DND-41 (cell line): ENCODE data around the gene ASPA.

Experiments used
- ATAC-seq: fragments of 200-7000 bp; cut with Tn5 transposase; 3 replicates; pipeline ENCODE4 v1.9.1; 2021; ENCODE audit warnings: low read depth; ENCODE audit not compliant: insufficient read depth
- DNase-seq: peaks from one replicate; pipeline ENCODE4 v3.0.0-alpha.2; 2020
- H2AFZ ChIP-seq: 2 replicates; pipeline ENCODE4 v1.6.0; 2012; ENCODE audit warnings: low read depth, low read length
- H3K27ac ChIP-seq: 2 replicates; pipeline ENCODE4 v1.5.1; 2012; ENCODE audit warnings: low read length, inconsistent platforms
- H3K27me3 ChIP-seq: fragments of 200-600 bp; sonication (generic); 2 replicates; pipeline ENCODE4 v1.6.0; 2012; ENCODE audit warnings: low read length, mild to moderate bottlenecking, inconsistent platforms; ENCODE audit not compliant: insufficient read depth, poor library complexity
- H3K36me3 ChIP-seq: 2 replicates; pipeline ENCODE4 v1.5.1; 2012; ENCODE audit warnings: low read length, inconsistent platforms; ENCODE audit not compliant: insufficient read depth
- H3K4me1 ChIP-seq: 2 replicates; pipeline ENCODE4 v1.5.1; 2012; ENCODE audit warnings: mild to moderate bottlenecking, low read length; ENCODE audit not compliant: insufficient read depth
- H3K4me2 ChIP-seq: 2 replicates; pipeline ENCODE4 v1.6.0; 2012; ENCODE audit warnings: mild to moderate bottlenecking, moderate library complexity, low read length, inconsistent platforms; ENCODE audit not compliant: insufficient read depth
- H3K4me3 ChIP-seq, 2 experiments: fragments of 200-600 bp in 1 of 2; shearing (Covaris generic) in 1 of 2; 2 replicates each; pipeline ENCODE4 v1.5.1; 2012 to 2016; ENCODE audit warnings: inconsistent platforms in 2 of 2, low read length in 2 of 2, mild to moderate bottlenecking in 2 of 2, low read depth in 1 of 2, moderate library complexity in 1 of 2
- H3K79me2 ChIP-seq: 2 replicates; pipeline ENCODE4 v1.6.0; 2012; ENCODE audit warnings: low read length, inconsistent platforms; ENCODE audit not compliant: insufficient read depth
- H3K9ac ChIP-seq: 2 replicates; pipeline ENCODE4 v1.6.0; 2012; ENCODE audit warnings: low read depth, mild to moderate bottlenecking, inconsistent platforms, low read length, moderate library complexity
- H3K9me3 ChIP-seq: 2 replicates; pipeline ENCODE4 v1.5.1; 2012; ENCODE audit warnings: low read length, moderate library complexity, mild to moderate bottlenecking, inconsistent platforms; ENCODE audit not compliant: insufficient read depth, severe bottlenecking
- H4K20me1 ChIP-seq: 2 replicates; pipeline ENCODE4 v1.6.0; 2012; ENCODE audit warnings: low read length; ENCODE audit not compliant: insufficient read depth
- EZH2 ChIP-seq: IDR thresholded peaks from 3 replicates; pipeline ENCODE4 v1.6.1; 2012; ENCODE audit warnings: borderline replicate concordance, low read depth, mild to moderate bottlenecking, moderate library complexity, low read length, inconsistent platforms; ENCODE audit not compliant: severe bottlenecking
- TF ChIP-seq, protein P1 (sequence below): IDR thresholded peaks from 2 replicates; pipeline ENCODE4 v1.5.1; 2012; ENCODE audit warnings: borderline replicate concordance, low read length, moderate library complexity, mild to moderate bottlenecking; ENCODE audit not compliant: poor library complexity, severe bottlenecking; ENCODE audit errors: extremely low read depth

ASPA gene

GRCh38 chr17:3507869-3508268 is 32.1 kb downstream of the ASPA start:
- no peak overlapping the region for H3K9ac ChIP-seq

GRCh38 chr17:3510090-3510489 is 34.3 kb downstream of the ASPA start:
- no peaks in the 10 kb centered on the region for H3K36me3 ChIP-seq
- DNase-seq: no peak
- H2AFZ ChIP-seq: no peak overlapping the region
- no peak overlapping the region for H3K4me2 ChIP-seq
- ATAC-seq: no peak
- no peaks in the 10 kb centered on the region for H3K4me1 ChIP-seq
- H3K27ac ChIP-seq: no peak overlapping the region
- no peak overlapping the region for H3K4me3 ChIP-seq
- no peaks in the 10 kb centered on the region for H4K20me1 ChIP-seq
- TF ChIP-seq, protein P1, sequence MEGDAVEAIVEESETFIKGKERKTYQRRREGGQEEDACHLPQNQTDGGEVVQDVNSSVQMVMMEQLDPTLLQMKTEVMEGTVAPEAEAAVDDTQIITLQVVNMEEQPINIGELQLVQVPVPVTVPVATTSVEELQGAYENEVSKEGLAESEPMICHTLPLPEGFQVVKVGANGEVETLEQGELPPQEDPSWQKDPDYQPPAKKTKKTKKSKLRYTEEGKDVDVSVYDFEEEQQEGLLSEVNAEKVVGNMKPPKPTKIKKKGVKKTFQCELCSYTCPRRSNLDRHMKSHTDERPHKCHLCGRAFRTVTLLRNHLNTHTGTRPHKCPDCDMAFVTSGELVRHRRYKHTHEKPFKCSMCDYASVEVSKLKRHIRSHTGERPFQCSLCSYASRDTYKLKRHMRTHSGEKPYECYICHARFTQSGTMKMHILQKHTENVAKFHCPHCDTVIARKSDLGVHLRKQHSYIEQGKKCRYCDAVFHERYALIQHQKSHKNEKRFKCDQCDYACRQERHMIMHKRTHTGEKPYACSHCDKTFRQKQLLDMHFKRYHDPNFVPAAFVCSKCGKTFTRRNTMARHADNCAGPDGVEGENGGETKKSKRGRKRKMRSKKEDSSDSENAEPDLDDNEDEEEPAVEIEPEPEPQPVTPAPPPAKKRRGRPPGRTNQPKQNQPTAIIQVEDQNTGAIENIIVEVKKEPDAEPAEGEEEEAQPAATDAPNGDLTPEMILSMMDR: no peak
- no peak for TF ChIP-seq EZH2
- peaks cover 3% of the 10 kb centered on the region for H3K27me3 ChIP-seq
- H3K9ac ChIP-seq: no peak overlapping the region
- H3K9me3 ChIP-seq: no peaks in the 10 kb centered on the region
- H3K79me2 ChIP-seq: no peaks in the 10 kb centered on the region

More at GRCh38 chr17:3507869-3508268, 32.1 kb downstream of the ASPA start:
- ATAC-seq (no peak), DNase-seq (no peak)
- Histone ChIP-seq H3K4me1 (no peaks in the 10 kb centered on the region), H4K20me1 (no peaks in the 10 kb centered on the region), H3K4me3 (no peak overlapping the region), H2AFZ (no peak overlapping the region), H3K27ac (no peak overlapping the region), H3K36me3 (no peaks in the 10 kb centered on the region), H3K27me3 (no peaks in the 10 kb centered on the region), H3K79me2 (no peaks in the 10 kb centered on the region), H3K4me2 (no peak overlapping the region), H3K9me3 (no peaks in the 10 kb centered on the region)
- TF ChIP-seq EZH2: no peak
- TF ChIP-seq, protein P1: no peak

GRCh38 chr17:3511852-3512504 is 36.2 kb downstream of the ASPA start:
- Histone ChIP-seq H3K9me3 (no peaks in the 10 kb centered on the region), H3K27me3 (peaks cover 3% of the 10 kb centered on the region), H3K36me3 (no peaks in the 10 kb centered on the region), H4K20me1 (no peaks in the 10 kb centered on the region), H3K4me1 (no peaks in the 10 kb centered on the region), H3K4me3 (no peak overlapping the region), H3K9ac (no peak overlapping the region), H3K79me2 (no peaks in the 10 kb centered on the region), H3K27ac (no peak overlapping the region), H2AFZ (no peak overlapping the region), H3K4me2 (no peak overlapping the region)
- ATAC-seq (no peak), DNase-seq (no peak)
- TF ChIP-seq, protein P1: no peak
